RWPE2 (cell line): ENCODE data around the gene ARHGAP26.

Experiments used
- ATAC-seq: fragments of 200-7000 bp; cut with Tn5 transposase; 3 replicates; pipeline ENCODE4 v1.9.1; 2021; ENCODE audit warnings: low read depth
- DNase-seq: peaks from one replicate; pipeline ENCODE4 v3.0.0-alpha.2; 2020; ENCODE audit warnings: low spot score
- H3K27ac ChIP-seq: fragments of 450-650 bp; 2 replicates; pipeline ENCODE4 v1.5.1; 2017; ENCODE audit warnings: mild to moderate bottlenecking; ENCODE audit not compliant: poor library complexity, severe bottlenecking
- H3K27me3 ChIP-seq: fragments of 250-450 bp; sonication (Bioruptor Pico); 2 replicates; pipeline ENCODE4 v1.5.1; 2021; ENCODE audit warnings: mild to moderate bottlenecking, moderate library complexity; ENCODE audit not compliant: insufficient read depth, poor library complexity, severe bottlenecking
- H3K36me3 ChIP-seq: fragments of 250-450 bp; sonication (Bioruptor Pico); 2 replicates; pipeline ENCODE4 v1.5.1; 2020; ENCODE audit warnings: low read depth, mild to moderate bottlenecking, moderate library complexity
- H3K4me1 ChIP-seq: fragments of 250-450 bp; sonication (Bioruptor Pico); 2 replicates; pipeline ENCODE4 v1.5.1; 2021; ENCODE audit warnings: mild to moderate bottlenecking, moderate library complexity; ENCODE audit not compliant: insufficient read depth, poor library complexity, severe bottlenecking
- H3K4me3 ChIP-seq: fragments of 250-450 bp; sonication (Bioruptor Pico); 2 replicates; pipeline ENCODE4 v1.5.1; 2021; ENCODE audit warnings: mild to moderate bottlenecking, moderate library complexity; ENCODE audit not compliant: severe bottlenecking
- H3K9me3 ChIP-seq: fragments of 250-450 bp; sonication (Bioruptor Pico); 2 replicates; pipeline ENCODE4 v1.5.1; 2021; ENCODE audit warnings: mild to moderate bottlenecking, moderate library complexity; ENCODE audit not compliant: severe bottlenecking
- TF ChIP-seq, protein P1 (sequence below): fragments of 450-650 bp; IDR thresholded peaks from one replicate; pipeline ENCODE4 v1.5.1; 2017; ENCODE audit warnings: mild to moderate bottlenecking, moderate library complexity; ENCODE audit not compliant: poor library complexity, severe bottlenecking

ARHGAP26 gene

DNA sequence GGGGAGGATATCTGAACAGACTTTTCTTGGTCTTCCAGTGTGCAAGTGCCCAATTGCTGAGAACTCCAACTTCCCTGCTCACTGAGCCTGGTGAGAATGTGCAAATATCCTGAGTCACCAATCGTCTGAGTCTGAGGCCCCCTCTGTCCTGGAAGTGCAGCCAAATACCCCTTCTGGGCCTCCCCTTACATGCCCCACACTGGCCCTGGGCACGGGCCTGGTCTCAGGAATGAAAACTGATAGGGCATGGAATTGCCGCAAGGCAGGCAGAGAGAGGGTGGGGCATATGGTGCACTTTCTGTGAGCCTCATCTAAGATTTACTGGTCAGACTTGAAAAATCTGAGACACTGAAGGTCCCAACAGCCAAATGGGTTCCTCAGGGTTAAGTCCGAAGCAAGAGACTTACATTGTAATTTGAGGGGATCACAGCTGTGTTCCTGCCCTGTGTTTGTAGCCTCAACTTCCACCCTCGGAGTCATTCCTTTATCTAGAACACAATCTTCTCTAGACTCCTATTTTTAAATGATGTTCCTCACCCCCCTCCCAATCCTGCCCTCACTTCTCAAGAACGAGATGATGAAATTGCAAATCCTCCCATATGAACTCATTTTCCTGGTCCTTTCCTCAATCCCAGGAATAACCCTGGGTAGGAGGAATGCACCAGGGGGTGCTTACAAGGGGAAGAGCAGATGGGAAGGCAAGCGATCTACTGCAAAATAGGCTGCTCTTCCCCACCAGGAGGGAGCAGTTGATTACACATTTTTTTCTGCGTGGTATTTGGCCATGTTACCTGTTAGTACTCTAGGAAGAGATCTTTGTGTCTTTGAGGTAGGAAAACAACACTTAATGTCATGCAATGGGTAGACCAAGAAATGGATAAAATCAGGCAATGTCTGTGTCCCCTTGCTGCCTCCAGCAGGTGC, 34.6 kb upstream of the ARHGAP26 start:
- Histone ChIP-seq H3K4me1 (peaks cover 5% of the 10 kb centered on the region), H3K36me3 (no peaks in the 10 kb centered on the region), H3K4me3 (no peak overlapping the region), H3K27ac (no peak overlapping the region), H3K27me3 (no peaks in the 10 kb centered on the region), H3K9me3 (no peaks in the 10 kb centered on the region)
- TF ChIP-seq, protein P1, sequence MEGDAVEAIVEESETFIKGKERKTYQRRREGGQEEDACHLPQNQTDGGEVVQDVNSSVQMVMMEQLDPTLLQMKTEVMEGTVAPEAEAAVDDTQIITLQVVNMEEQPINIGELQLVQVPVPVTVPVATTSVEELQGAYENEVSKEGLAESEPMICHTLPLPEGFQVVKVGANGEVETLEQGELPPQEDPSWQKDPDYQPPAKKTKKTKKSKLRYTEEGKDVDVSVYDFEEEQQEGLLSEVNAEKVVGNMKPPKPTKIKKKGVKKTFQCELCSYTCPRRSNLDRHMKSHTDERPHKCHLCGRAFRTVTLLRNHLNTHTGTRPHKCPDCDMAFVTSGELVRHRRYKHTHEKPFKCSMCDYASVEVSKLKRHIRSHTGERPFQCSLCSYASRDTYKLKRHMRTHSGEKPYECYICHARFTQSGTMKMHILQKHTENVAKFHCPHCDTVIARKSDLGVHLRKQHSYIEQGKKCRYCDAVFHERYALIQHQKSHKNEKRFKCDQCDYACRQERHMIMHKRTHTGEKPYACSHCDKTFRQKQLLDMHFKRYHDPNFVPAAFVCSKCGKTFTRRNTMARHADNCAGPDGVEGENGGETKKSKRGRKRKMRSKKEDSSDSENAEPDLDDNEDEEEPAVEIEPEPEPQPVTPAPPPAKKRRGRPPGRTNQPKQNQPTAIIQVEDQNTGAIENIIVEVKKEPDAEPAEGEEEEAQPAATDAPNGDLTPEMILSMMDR = no peak
- ATAC-seq = no peak
- no peak for DNase-seq

DNA sequence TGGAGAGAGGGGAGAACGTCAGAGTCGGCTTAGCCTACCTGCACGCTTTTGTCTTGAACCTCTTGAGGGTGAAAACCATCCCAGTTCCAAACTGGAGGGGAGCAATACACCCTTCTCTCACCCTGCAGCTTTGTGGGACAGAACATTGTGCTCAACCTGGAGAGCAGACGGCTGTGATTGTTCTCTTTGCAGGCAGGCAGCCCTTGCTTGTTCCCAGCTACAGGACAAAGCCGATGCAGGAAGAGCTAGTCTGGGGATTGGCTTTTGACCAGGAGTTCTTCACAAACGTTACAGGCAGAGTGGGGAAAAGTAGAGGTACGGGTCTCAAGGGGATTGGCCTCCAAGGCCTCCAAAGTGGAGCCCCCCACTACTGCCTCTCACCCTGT, 33.9 kb upstream of the ARHGAP26 start:
- Histone ChIP-seq H3K4me3 (no peak overlapping the region), H3K9me3 (no peaks in the 10 kb centered on the region), H3K27me3 (no peaks in the 10 kb centered on the region), H3K27ac (no peak overlapping the region), H3K4me1 (peaks cover 10% of the 10 kb centered on the region), H3K36me3 (no peaks in the 10 kb centered on the region)
- TF ChIP-seq, protein P1 = no peak
- DNase-seq (no peak), ATAC-seq (no peak)

DNA sequence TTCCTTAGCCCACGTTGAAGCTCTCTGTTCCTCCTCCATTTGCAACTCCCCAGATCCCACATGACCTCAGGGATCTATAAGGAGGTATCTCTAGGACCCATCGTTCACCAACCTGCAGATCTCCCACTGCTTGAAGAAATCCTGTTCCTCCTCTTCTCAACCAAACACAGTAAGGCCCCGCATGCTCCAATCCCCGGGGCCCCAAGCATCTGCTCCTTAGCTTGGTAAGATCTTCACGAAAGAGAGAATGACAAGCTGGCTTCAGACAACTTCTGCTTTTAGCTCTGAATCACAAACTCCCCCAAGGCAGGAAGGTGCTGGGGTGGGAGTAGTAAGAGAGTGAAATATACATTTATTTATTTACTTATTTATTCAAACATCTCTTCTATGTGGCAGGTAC, 33.0 kb upstream of the ARHGAP26 start:
- no peak overlapping the region for H3K27ac ChIP-seq

DNA sequence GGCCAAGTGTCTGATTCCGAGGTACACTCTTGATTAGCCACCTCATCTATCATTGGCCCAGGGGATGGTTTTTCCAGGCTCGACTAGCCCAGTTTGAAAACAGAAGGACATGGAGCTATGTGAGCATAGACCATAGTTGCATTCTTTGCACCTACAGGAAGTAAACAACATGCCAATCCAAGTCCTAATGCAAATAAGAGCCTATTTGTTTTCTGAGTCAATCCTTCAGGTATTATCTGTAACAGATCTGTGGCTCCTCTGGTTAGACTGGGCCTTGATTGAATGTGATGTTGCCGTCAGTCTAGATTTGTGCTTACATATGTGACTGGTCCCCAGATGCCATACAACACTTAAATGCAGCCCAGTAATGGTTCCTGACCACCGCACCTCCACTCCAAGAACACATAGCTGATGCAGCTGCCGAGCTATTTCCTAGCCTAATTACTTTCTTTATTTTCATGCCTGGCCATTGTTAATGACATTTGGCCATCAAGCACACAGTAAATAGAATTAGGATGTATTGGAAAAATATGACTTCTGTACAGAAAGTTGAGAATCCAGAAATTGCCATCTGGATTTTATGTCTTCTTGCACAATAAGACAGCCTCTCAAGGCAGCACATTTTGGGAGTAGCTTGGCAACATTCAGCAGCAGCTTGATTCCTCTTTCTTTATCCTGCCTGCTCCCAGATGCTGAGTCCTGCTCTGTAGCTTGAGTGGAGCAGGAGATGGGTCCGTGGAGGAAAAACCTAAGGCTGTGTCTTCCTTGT, 29.5 kb upstream of the ARHGAP26 start:
- H3K4me3 ChIP-seq = no peak overlapping the region

More for the DNA sequence above, 33.0 kb upstream of the ARHGAP26 start:
- no peaks in the 10 kb centered on the region for H3K9me3 ChIP-seq
- peaks cover 10% of the 10 kb centered on the region for H3K4me1 ChIP-seq
- DNase-seq (no peak), ATAC-seq (no peak)
- H3K4me3 ChIP-seq = no peak overlapping the region
- no peaks in the 10 kb centered on the region for H3K36me3 ChIP-seq
- TF ChIP-seq, protein P1 = no peak
- H3K27me3 ChIP-seq = no peaks in the 10 kb centered on the region

More for the DNA sequence above, 29.5 kb upstream of the ARHGAP26 start:
- no peaks in the 10 kb centered on the region for H3K27me3 ChIP-seq
- H3K27ac ChIP-seq = no peak overlapping the region
- ATAC-seq = peak; percentile 91
- no peak for DNase-seq
- H3K36me3 ChIP-seq = no peaks in the 10 kb centered on the region
- peaks cover 20% of the 10 kb centered on the region for H3K4me1 ChIP-seq
- TF ChIP-seq, protein P1 = no peak
- no peaks in the 10 kb centered on the region for H3K9me3 ChIP-seq
